Cardiac muscle cell (in vitro differentiated cells and primary cell): ENCODE results near the gene ILK. TPM values are rescaled to one million over a fixed set of nuclear protein-coding genes. Genes with fewer than 3 reads are reported as not detected.

Experiments
- DNase-seq, 2 donors: peaks; one replicate each; pipeline versions ENCODE4 v3.0.0 to v3.0.0-alpha.2; 2010 to 2017; ENCODE audit warnings: low read depth in 1 of 2, low spot score in 1 of 2
- H3K27ac ChIP-seq: fragments of 200-600 bp; sonication (generic); 2 replicates; pipeline ENCODE4 v1.5.1; 2016
- H3K27me3 ChIP-seq: fragments of 200-600 bp; sonication (generic); 2 replicates; pipeline ENCODE4 v1.6.0; 2016; ENCODE audit warnings: control low read depth
- H3K36me3 ChIP-seq: fragments of 200-600 bp; sonication (generic); 2 replicates; pipeline ENCODE4 v1.5.1; 2016; ENCODE audit warnings: control low read depth
- H3K4me1 ChIP-seq: fragments of 200-600 bp; sonication (generic); 2 replicates; pipeline ENCODE4 v1.8.1; 2017; ENCODE audit warnings: low read depth, mild to moderate bottlenecking, mixed run types
- H3K4me3 ChIP-seq: fragments of 200-600 bp; sonication (generic); 2 replicates; pipeline ENCODE4 v1.5.1; 2016; ENCODE audit warnings: mild to moderate bottlenecking
- H3K9me3 ChIP-seq: fragments of 200-600 bp; sonication (generic); 2 replicates; pipeline ENCODE4 v1.5.1; 2017; ENCODE audit warnings: low read depth, mild to moderate bottlenecking, control low read depth
- CTCF ChIP-seq: IDR thresholded peaks from 2 replicates; pipeline ENCODE4 v1.5.1; 2012; ENCODE audit warnings: low read depth, mild to moderate bottlenecking, low read length
- polyA plus RNA-seq: library from polyadenylated mRNA; unstranded; fragments of >200 nt; fragmentation: Nextera tagmentation; extraction: Ambion mirVana; gene quantifications from 2 replicates; pipeline ENCODE4 v1.2.1, GENCODE V29; 2016
- total RNA-seq: library from RNA; depleted of rRNA; stranded (reverse); fragments of >200 nt; gene quantifications from 2 replicates; pipeline ENCODE4 v1.2.3, GENCODE V29; 2016

The ILK gene
- total and polyA plus RNA-seq, 2 experiments from 2014 or later: 221 to 316 TPM

GRCh38 chr11:6629892-6630631 is 26.5 kb downstream of the ILK start:
- peaks cover 43% of the 10 kb centered on the region for H3K36me3 ChIP-seq
- H3K4me3 ChIP-seq: peak overlapping the region; percentile 12
- peak in 1 of 2 donors; percentile 50 for DNase-seq

GRCh38 chr11:6630632-6631291 is 27.2 kb downstream of the ILK start:
- no peak overlapping the region for H3K27ac ChIP-seq
- no peak for DNase-seq
- peaks cover 8% of the 10 kb centered on the region for H3K4me1 ChIP-seq
- H3K9me3 ChIP-seq: no peaks in the 10 kb centered on the region
- peak overlapping the region; percentile 12 for H3K4me3 ChIP-seq
- peaks cover 28% of the 10 kb centered on the region for H3K27me3 ChIP-seq
- no peak for TF ChIP-seq CTCF
- H3K36me3 ChIP-seq: peaks cover 36% of the 10 kb centered on the region

More at GRCh38 chr11:6629892-6630631, 26.5 kb downstream of the ILK start:
- TF ChIP-seq CTCF: no peak
- no peaks in the 10 kb centered on the region for H3K9me3 ChIP-seq
- H3K27ac ChIP-seq: no peak overlapping the region
- peaks cover 28% of the 10 kb centered on the region for H3K27me3 ChIP-seq
- H3K4me1 ChIP-seq: peaks cover 8% of the 10 kb centered on the region

GRCh38 chr11:6631361-6631890 is 27.9 kb downstream of the ILK start:
- Histone ChIP-seq H3K9me3 (no peaks in the 10 kb centered on the region), H3K4me1 (peaks cover 8% of the 10 kb centered on the region), H3K27me3 (peaks cover 28% of the 10 kb centered on the region), H3K36me3 (peaks cover 31% of the 10 kb centered on the region), H3K4me3 (no peak overlapping the region), H3K27ac (no peak overlapping the region)
- no peak for TF ChIP-seq CTCF
- DNase-seq: no peak

- no peak for DNase-seq
- peaks cover 28% of the 10 kb centered on the region for H3K27me3 ChIP-seq
- no peak overlapping the region for H3K27ac ChIP-seq
- H3K4me1 ChIP-seq: peaks cover 8% of the 10 kb centered on the region
- no peak for TF ChIP-seq CTCF
- H3K9me3 ChIP-seq: no peaks in the 10 kb centered on the region
- H3K36me3 ChIP-seq: peaks cover 23% of the 10 kb centered on the region
- H3K4me3 ChIP-seq: no peak overlapping the region
These were observed 28.8 kb downstream of the ILK start for GRCh38 chr11:6632116-6633073.
